Calu3 (cell line): Measurements from ENCODE around the gene SFT2D3. TPM values are rescaled to one million over a fixed set of nuclear protein-coding genes. Genes with fewer than 3 reads are reported as not detected.

Source experiments
- BruUV-seq: library from RNA; stranded (reverse); fragments of 400-500 nt; replicated peaks from 2 replicates; lab custom pipeline; 2021; lab: Mats Ljungman, UMichigan
- CTCF ChIA-PET: fragments of 300-600 bp; sonication (Branson Sonifier 250); formaldehyde crosslinking; loops from one replicate; lab custom pipeline; 2022; ENCODE audit warnings: antibody characterized with exemption; lab: Charles Lee
- DNase-seq: peaks from one replicate; pipeline ENCODE4 v3.0.0; 2022
- H3K27ac Mint-ChIP-seq: one replicate; pipeline ENCODE4 v1.8.0; 2022; ENCODE audit warnings: mixed read lengths; ENCODE audit not compliant: unreplicated experiment
- H3K27me3 Mint-ChIP-seq: one replicate; pipeline ENCODE4 v1.8.0; 2022; ENCODE audit warnings: mixed read lengths; ENCODE audit not compliant: unreplicated experiment
- H3K36me3 Mint-ChIP-seq: one replicate; pipeline ENCODE4 v1.8.0; 2022; ENCODE audit warnings: mild to moderate bottlenecking, moderate library complexity, mixed read lengths; ENCODE audit not compliant: insufficient read depth, unreplicated experiment
- H3K4me1 Mint-ChIP-seq: one replicate; pipeline ENCODE4 v1.8.0; 2022; ENCODE audit warnings: mild to moderate bottlenecking, low read depth, mixed read lengths; ENCODE audit not compliant: unreplicated experiment
- H3K4me3 Mint-ChIP-seq: one replicate; pipeline ENCODE4 v1.8.0; 2022; ENCODE audit warnings: mild to moderate bottlenecking, low read depth, moderate library complexity, mixed read lengths; ENCODE audit not compliant: unreplicated experiment
- H3K9me3 Mint-ChIP-seq: one replicate; pipeline ENCODE4 v1.8.0; 2022; ENCODE audit warnings: low read depth, mixed read lengths; ENCODE audit not compliant: unreplicated experiment
- intact Hi-C: fragments of 100-400 bp; cut with micrococcal nuclease; formaldehyde crosslinking; loops from one replicate; pipeline ENCODE4 v1.10.0; 2022; ENCODE audit not compliant: unreplicated experiment
- total RNA-seq: library from RNA; stranded (reverse); gene quantifications from 2 replicates; pipeline ENCODE4 v1.2.3, GENCODE V29; 2022
- TF ChIP-seq, protein P1 (sequence below): fragments of 200-600 bp; IDR thresholded peaks from one replicate; pipeline ENCODE4 v1.8.0; 2022; ENCODE audit warnings: antibody characterized with exemption; ENCODE audit not compliant: unreplicated experiment

Gene SFT2D3
- total RNA-seq, 1 experiment from 2014 or later: 9.3 TPM

DNA sequence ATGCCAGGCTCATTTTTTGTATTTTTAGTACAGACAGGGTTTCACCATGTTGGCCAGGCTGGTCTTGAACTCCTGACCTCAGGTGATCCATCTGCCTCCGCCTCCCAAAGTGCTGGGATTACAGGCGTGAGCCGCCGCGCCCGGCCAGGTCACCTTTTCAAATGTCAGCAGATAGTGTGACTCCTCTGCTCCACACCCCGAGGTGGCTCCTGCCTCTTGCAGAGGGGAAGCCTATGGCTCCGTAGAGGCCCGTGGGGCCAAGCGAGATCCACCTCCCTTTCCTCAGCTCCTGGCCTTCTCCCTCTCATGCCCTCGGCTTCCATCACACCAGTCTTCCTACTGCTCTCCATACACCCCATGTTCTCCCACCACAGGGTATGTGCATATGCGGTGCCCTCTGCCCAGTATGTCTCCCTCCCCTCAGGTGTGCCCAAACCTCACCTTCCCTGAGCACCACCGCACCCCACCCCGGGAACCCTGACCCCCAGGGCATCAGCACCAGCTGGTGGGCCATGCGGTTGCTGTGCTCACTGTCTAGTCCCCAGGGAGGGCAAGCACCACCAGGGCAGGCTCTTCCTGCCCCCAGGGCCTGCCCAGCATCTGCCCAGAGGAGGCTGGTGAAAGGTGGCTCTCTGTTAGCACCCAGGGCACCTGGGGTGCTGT lies 44.6 kb upstream of the SFT2D3 start:
- no peaks in the 10 kb centered on the region for H3K4me1 Mint-ChIP-seq
- H3K27me3 Mint-ChIP-seq: peaks cover 84% of the 10 kb centered on the region
- TF ChIP-seq, protein P1, sequence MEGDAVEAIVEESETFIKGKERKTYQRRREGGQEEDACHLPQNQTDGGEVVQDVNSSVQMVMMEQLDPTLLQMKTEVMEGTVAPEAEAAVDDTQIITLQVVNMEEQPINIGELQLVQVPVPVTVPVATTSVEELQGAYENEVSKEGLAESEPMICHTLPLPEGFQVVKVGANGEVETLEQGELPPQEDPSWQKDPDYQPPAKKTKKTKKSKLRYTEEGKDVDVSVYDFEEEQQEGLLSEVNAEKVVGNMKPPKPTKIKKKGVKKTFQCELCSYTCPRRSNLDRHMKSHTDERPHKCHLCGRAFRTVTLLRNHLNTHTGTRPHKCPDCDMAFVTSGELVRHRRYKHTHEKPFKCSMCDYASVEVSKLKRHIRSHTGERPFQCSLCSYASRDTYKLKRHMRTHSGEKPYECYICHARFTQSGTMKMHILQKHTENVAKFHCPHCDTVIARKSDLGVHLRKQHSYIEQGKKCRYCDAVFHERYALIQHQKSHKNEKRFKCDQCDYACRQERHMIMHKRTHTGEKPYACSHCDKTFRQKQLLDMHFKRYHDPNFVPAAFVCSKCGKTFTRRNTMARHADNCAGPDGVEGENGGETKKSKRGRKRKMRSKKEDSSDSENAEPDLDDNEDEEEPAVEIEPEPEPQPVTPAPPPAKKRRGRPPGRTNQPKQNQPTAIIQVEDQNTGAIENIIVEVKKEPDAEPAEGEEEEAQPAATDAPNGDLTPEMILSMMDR: no peak
- no peak for DNase-seq
- intact Hi-C loops: no loop called here
- CTCF ChIA-PET: no interaction called here
- H3K4me3 Mint-ChIP-seq: no peak overlapping the region
- no peak overlapping the region for H3K27ac Mint-ChIP-seq
- H3K9me3 Mint-ChIP-seq: no peaks in the 10 kb centered on the region
- H3K36me3 Mint-ChIP-seq: no peaks in the 10 kb centered on the region
- BruUV-seq: no TSS peak

DNA sequence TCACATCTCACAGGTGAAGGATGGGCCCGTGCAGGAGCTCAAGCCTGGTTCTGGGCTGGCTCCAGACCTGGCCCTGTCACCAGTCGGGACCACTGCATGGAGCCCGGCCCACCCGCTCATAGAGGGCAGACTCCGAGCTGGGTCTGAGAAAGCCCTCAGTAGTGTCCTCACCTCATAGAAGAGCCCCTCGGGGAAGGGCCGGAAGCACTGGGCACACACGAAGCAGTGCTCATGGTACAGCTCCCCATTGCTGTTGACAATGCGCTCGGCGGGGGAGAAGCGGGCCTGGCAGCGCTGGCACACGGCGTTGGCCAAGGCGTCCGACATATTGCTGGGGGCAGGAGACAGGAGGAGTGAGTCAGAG lies 44.1 kb upstream of the SFT2D3 start:
- CTCF ChIA-PET: no interaction called here

DNA sequence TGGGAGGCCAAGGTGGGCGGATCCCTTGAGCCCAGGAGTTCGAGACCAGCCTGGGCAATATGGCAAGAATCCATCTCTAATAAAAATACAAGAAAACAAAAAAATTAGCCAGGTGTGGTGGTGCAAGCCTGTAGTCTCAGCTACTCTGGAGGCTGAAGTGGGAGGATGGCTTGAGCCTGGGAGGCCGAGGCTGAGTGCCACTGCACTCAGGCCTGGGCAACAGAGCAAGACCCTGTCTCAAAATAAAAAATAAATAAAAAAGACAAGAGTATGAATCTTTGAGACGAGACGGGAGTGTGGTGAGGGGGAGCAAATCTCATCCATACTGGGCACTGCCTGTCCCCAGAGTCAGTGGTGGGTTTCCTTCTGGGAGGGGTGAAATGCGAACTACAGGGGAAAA lies 43.2 kb upstream of the SFT2D3 start:
- no TSS peak for BruUV-seq
- Mint-ChIP-seq H3K4me1 (no peaks in the 10 kb centered on the region), H3K4me3 (no peak overlapping the region), H3K36me3 (no peaks in the 10 kb centered on the region), H3K27ac (no peak overlapping the region), H3K9me3 (no peaks in the 10 kb centered on the region), H3K27me3 (peaks cover 80% of the 10 kb centered on the region)
- CTCF ChIA-PET: interaction anchor here (0.6 kb wide), 1 partner anchor 145 kb away, joined by 5 read pairs; no protein-coding TSS in a partner anchor
- intact Hi-C loops: no loop called here
- no peak for DNase-seq
- TF ChIP-seq, protein P1: no peak

More for the DNA sequence above, 44.1 kb upstream of the SFT2D3 start:
- no peaks in the 10 kb centered on the region for H3K4me1 Mint-ChIP-seq
- H3K9me3 Mint-ChIP-seq: no peaks in the 10 kb centered on the region
- no peak overlapping the region for H3K27ac Mint-ChIP-seq
- H3K4me3 Mint-ChIP-seq: no peak overlapping the region
- peaks cover 84% of the 10 kb centered on the region for H3K27me3 Mint-ChIP-seq
- BruUV-seq: no TSS peak
- intact Hi-C loops: no loop called here
- no peaks in the 10 kb centered on the region for H3K36me3 Mint-ChIP-seq
- TF ChIP-seq, protein P1: no peak
- DNase-seq: no peak

DNA sequence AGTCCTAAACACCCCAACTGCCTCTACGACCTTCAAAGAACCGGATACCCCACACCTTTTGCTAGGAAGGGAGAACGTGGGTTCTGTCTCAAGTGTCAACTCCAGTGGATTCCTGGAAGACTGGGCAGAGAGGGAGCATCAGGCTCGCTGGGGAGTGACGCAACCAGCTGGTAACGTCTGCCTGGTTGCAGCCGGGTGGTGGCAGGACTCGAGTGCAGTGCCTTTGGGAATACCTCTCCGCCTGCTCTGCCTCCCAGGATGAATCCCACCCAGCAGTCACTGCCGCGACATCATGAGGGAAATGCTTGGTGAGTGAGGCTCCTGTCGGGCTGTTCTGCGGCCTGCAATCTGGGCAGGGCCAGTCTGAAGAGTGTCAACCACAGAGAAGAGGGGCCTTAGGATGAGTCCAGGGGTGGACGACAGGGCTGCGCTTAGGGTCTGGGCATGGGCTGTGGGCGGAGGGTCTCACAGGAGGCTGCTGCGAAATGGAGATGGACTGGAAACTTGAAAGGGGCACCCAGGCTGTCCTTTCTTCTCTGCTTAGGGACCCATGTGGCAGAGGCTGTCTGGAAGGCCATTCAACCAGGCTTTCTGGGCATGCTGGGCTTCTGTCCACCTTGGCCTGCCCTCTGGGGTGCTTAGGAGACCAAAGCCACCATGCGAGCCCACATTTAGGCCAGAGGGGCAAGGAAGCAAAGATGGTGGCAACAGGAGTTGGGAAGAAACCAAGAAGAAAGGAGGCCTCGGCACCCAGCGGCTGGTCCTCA lies 42.5 kb upstream of the SFT2D3 start:
- Mint-ChIP-seq H3K27ac (no peak overlapping the region), H3K9me3 (no peaks in the 10 kb centered on the region), H3K4me1 (no peaks in the 10 kb centered on the region), H3K4me3 (no peak overlapping the region), H3K36me3 (no peaks in the 10 kb centered on the region), H3K27me3 (peaks cover 80% of the 10 kb centered on the region)
- CTCF ChIA-PET: interaction anchor here (0.6 kb wide), 1 partner anchor 145 kb away, joined by 5 read pairs; no protein-coding TSS in a partner anchor
- intact Hi-C loops: no loop called here
- no TSS peak for BruUV-seq
- DNase-seq: no peak
- TF ChIP-seq, protein P1: no peak
